ENCODE data around the gene TAGLN.

TAGLN gene

DNA sequence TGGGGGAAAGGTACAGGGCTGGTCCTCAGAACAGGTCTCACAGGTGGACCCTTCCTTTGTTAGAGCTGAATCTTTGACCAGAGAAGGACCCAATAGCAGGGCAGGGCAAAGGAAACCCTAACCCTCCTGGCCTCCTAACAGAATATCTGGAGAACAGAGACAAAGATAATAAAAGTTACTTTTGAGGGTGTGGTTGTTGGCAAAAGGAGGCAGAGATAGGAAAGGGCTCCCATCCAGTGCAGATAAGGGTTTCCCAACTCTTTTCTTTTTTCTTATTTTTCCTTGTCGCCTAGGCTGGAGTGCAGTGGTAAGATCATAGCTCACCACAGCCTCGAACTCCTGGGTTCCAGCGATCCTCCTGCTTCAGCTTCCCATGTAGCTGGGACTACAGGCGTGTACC, 20.8 kb downstream of the TAGLN start:
- H3K4me3 ChIP-seq (ENCODE audit: low read length in 2 of 2) = no peak overlapping the region
- WGBS, 2 donors (ENCODE audit: extremely low coverage in 2 of 2, insufficient read length in 2 of 2, insufficient replicate concordance in 1 of 2) = no CpG with 5 or more reads among the region's 4 CpGs
- no peak overlapping the region for H2BK12ac ChIP-seq (ENCODE audit: low read length)
- no peak overlapping the region for H2AFZ ChIP-seq (ENCODE audit: low read length)
- no peak overlapping the region for H3K4ac ChIP-seq (ENCODE audit: low read length)
- H4K91ac ChIP-seq (ENCODE audit: low read depth, low read length, poor library complexity) = no peak overlapping the region
- peaks cover 36 to 85% of the 10 kb centered on the region in 2 donors for H3K36me3 ChIP-seq (replicated peaks in 1 of 2; ENCODE audit: control insufficient read depth in 2 of 2, insufficient read depth in 2 of 2, low read length in 2 of 2)
- no peak overlapping the region for H4K8ac ChIP-seq (ENCODE audit: low read depth, low read length)
- H2AK5ac ChIP-seq (ENCODE audit: low read depth, low read length) = no peak overlapping the region
- no peak overlapping the region for H3K23ac ChIP-seq (ENCODE audit: low read depth, low read length, poor library complexity)
- H3K79me1 ChIP-seq (ENCODE audit: low read depth, low read length) = no peaks in the 10 kb centered on the region
- H3K4me2 ChIP-seq (ENCODE audit: insufficient read depth, low read length, poor library complexity, severe bottlenecking) = no peak overlapping the region
- no peaks in the 10 kb centered on the region for H3K27me3 ChIP-seq (ENCODE audit: control insufficient read depth in 3 of 3, insufficient read depth in 3 of 3, low read depth in 1 of 3, low read length in 3 of 3)
- H3K4me1 ChIP-seq (ENCODE audit: control insufficient read depth in 2 of 2, insufficient read depth in 1 of 2, low read depth in 1 of 2, low read length in 2 of 2) = peaks cover under 1 to 7% of the 10 kb centered on the region in 2 donors
- no peak overlapping the region for H3K27ac ChIP-seq (replicated peaks; ENCODE audit: low read length)
- no peak overlapping the region for H3K9ac ChIP-seq (ENCODE audit: low read depth, low read length, poor library complexity)
- no peak overlapping the region for H2BK120ac ChIP-seq (ENCODE audit: low read depth, low read length)
- H2BK5ac ChIP-seq (ENCODE audit: low read length) = no peak overlapping the region
- no peaks in the 10 kb centered on the region for H3K9me3 ChIP-seq (replicated peaks in 1 of 2; ENCODE audit: control insufficient read depth in 2 of 2, insufficient read depth in 1 of 2, low read depth in 1 of 2, low read length in 2 of 2)
- DNase-seq (ENCODE audit: low spot score) = no peak
- no peak overlapping the region for H3K18ac ChIP-seq (ENCODE audit: low read length)
- no peak overlapping the region for H2BK15ac ChIP-seq (ENCODE audit: low read length)
- no peak overlapping the region for H3K14ac ChIP-seq (ENCODE audit: low read length)

DNA sequence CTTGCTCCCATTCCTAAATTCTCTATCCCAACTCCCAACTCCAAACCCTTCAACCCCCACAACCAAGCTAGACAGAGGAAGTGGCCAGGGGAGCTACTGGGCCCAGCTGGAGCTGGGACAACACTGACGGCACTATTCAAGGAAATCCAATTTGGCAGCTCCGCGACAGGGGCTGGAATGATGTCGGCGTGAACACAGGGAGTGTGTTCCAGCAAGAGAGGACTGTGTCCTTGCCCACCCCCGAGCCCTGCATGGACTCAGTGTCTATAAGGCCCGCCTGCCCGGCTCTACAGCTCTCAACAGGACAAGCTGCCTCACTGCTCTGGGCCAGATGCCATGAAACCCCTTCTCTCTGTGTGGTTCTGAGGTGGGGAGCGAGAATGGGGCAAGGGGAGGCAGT, 21.4 kb downstream of the TAGLN start:
- H3K9ac ChIP-seq (ENCODE audit: low read depth, low read length, poor library complexity) = no peak overlapping the region
- DNase-seq (ENCODE audit: low spot score) = no peak

DNA sequence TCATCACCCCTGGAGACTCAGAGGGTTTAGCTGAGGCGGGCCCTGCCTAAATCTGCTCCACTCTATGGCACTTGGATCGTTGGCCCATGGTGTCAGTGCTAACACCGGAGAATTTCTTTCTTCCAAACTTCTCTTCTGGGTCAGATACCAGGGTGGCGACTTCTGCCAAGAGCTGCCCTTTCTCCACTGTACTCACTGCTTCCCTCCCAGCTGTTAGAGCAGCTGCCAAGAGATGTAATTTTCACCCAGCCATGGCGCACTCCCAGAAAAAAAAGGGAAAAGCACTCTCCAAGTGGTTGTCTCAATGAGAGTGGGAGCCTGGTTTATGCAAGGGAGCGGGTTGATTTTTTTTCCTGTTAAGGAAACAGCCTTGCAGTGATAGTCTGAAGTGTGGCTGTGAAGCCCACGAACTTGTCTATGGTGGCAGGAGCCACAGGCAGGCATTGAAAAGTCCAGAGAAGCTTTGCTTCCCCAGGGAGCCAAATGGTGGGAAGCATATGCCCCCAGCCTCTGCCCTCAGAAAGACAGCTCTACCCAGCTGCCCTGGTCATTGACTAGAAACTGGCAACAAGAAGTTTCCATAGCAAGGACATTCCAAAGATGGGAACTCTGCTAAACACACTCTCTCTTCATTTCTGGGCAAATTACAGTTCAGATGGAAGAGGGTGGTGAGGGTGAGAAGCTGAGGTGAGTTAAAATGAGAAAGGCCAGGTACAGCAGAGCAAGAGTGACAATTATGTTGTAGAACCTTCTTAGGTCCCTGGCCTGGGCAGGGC, 22.0 kb downstream of the TAGLN start:
- Histone ChIP-seq H2AK5ac (ENCODE audit: low read depth, low read length) (no peak overlapping the region), H2BK120ac (ENCODE audit: low read depth, low read length) (no peak overlapping the region), H2AFZ (ENCODE audit: low read length) (no peak overlapping the region), H3K79me1 (ENCODE audit: low read depth, low read length) (peaks cover 2% of the 10 kb centered on the region), H3K27me3 (ENCODE audit: control insufficient read depth in 3 of 3, insufficient read depth in 3 of 3, low read depth in 1 of 3, low read length in 3 of 3) (no peaks in the 10 kb centered on the region), H3K9ac (ENCODE audit: low read depth, low read length, poor library complexity) (no peak overlapping the region), H2BK5ac (ENCODE audit: low read length) (no peak overlapping the region), H3K23ac (ENCODE audit: low read depth, low read length, poor library complexity) (no peak overlapping the region), H4K8ac (ENCODE audit: low read depth, low read length) (no peak overlapping the region), H2BK15ac (ENCODE audit: low read length) (no peak overlapping the region), H3K14ac (ENCODE audit: low read length) (no peak overlapping the region), H3K4me3 (ENCODE audit: low read length in 2 of 2) (no peak overlapping the region), H3K36me3 (replicated peaks in 1 of 2; ENCODE audit: control insufficient read depth in 2 of 2, insufficient read depth in 2 of 2, low read length in 2 of 2) (peaks cover 40 to 88% of the 10 kb centered on the region in 2 donors), H2BK12ac (ENCODE audit: low read length) (no peak overlapping the region), H3K9me3 (replicated peaks in 1 of 2; ENCODE audit: control insufficient read depth in 2 of 2, insufficient read depth in 1 of 2, low read depth in 1 of 2, low read length in 2 of 2) (no peaks in the 10 kb centered on the region), H3K4me1 (ENCODE audit: control insufficient read depth in 2 of 2, insufficient read depth in 1 of 2, low read depth in 1 of 2, low read length in 2 of 2) (peaks cover 0 to 7% of the 10 kb centered on the region in 2 donors), H3K4me2 (ENCODE audit: insufficient read depth, low read length, poor library complexity, severe bottlenecking) (no peak overlapping the region), H3K27ac (replicated peaks; ENCODE audit: low read length) (no peak overlapping the region), H3K18ac (ENCODE audit: low read length) (no peak overlapping the region), H4K91ac (ENCODE audit: low read depth, low read length, poor library complexity) (no peak overlapping the region), H3K4ac (ENCODE audit: low read length) (no peak overlapping the region)
- no peak for DNase-seq (ENCODE audit: low spot score)
- WGBS, 2 donors (ENCODE audit: extremely low coverage in 2 of 2, insufficient read length in 2 of 2, insufficient replicate concordance in 1 of 2) = no CpG with 5 or more reads among the region's 7 CpGs

More for the DNA sequence above, 21.4 kb downstream of the TAGLN start:
- Histone ChIP-seq H3K9me3 (replicated peaks in 1 of 2; ENCODE audit: control insufficient read depth in 2 of 2, insufficient read depth in 1 of 2, low read depth in 1 of 2, low read length in 2 of 2) (no peaks in the 10 kb centered on the region), H3K14ac (ENCODE audit: low read length) (no peak overlapping the region), H2BK120ac (ENCODE audit: low read depth, low read length) (no peak overlapping the region), H2BK15ac (ENCODE audit: low read length) (no peak overlapping the region), H3K4me1 (ENCODE audit: control insufficient read depth in 2 of 2, insufficient read depth in 1 of 2, low read depth in 1 of 2, low read length in 2 of 2) (peaks cover 0 to 7% of the 10 kb centered on the region in 2 donors), H3K4me2 (ENCODE audit: insufficient read depth, low read length, poor library complexity, severe bottlenecking) (no peak overlapping the region), H3K79me1 (ENCODE audit: low read depth, low read length) (no peaks in the 10 kb centered on the region), H4K91ac (ENCODE audit: low read depth, low read length, poor library complexity) (no peak overlapping the region), H3K36me3 (replicated peaks in 1 of 2; ENCODE audit: control insufficient read depth in 2 of 2, insufficient read depth in 2 of 2, low read length in 2 of 2) (peaks cover 40 to 89% of the 10 kb centered on the region in 2 donors), H3K27ac (replicated peaks; ENCODE audit: low read length) (no peak overlapping the region), H2BK5ac (ENCODE audit: low read length) (no peak overlapping the region), H3K4me3 (ENCODE audit: low read length in 2 of 2) (no peak overlapping the region), H2BK12ac (ENCODE audit: low read length) (no peak overlapping the region), H3K23ac (ENCODE audit: low read depth, low read length, poor library complexity) (no peak overlapping the region), H4K8ac (ENCODE audit: low read depth, low read length) (no peak overlapping the region), H3K4ac (ENCODE audit: low read length) (no peak overlapping the region), H2AK5ac (ENCODE audit: low read depth, low read length) (no peak overlapping the region), H3K27me3 (ENCODE audit: control insufficient read depth in 3 of 3, insufficient read depth in 3 of 3, low read depth in 1 of 3, low read length in 3 of 3) (no peaks in the 10 kb centered on the region), H3K18ac (ENCODE audit: low read length) (no peak overlapping the region), H2AFZ (ENCODE audit: low read length) (no peak overlapping the region)
- no CpG with 5 or more reads among the region's 9 CpGs for WGBS, 2 donors (ENCODE audit: extremely low coverage in 2 of 2, insufficient read length in 2 of 2, insufficient replicate concordance in 1 of 2)

DNA sequence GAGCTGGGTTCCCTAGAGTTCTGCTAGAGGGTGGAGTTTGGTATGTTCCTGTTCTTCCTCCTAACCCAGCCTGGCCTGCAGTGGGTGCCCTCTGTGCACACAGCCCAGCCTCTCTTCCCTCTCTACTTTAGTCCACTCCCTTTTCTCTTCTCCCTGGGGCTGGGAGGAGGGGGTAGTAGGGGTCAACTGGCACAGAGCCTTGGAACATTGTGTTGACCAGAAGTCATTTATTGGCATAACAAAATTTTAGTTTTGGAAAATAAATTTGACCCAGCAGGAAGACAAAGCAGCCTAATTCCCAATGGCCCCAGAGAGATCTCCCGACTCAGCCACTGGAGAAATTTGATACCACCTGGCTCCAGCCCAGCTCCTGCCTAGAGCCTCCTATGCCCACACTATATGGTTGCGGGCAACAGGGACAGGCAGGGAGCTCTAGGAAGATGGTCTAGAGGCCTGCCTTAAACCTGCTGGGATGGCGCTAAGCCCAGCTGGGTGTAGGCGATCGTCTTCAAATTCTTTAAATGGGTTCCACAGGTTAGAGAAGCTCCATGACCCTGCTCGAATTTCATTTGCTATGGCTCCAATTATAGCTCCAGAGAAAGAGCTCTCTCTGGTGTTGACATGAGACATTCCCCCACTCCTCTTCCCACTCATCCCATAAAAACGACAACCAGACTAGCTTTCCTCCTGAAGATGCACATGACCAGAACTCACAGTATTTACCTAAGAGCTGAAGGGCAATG, 22.8 kb downstream of the TAGLN start:
- DNase-seq (ENCODE audit: low spot score) = no peak
- Histone ChIP-seq H3K14ac (ENCODE audit: low read length) (no peak overlapping the region), H4K91ac (ENCODE audit: low read depth, low read length, poor library complexity) (no peak overlapping the region), H2BK120ac (ENCODE audit: low read depth, low read length) (no peak overlapping the region), H2BK15ac (ENCODE audit: low read length) (no peak overlapping the region), H3K4me2 (ENCODE audit: insufficient read depth, low read length, poor library complexity, severe bottlenecking) (no peak overlapping the region), H3K4me3 (ENCODE audit: low read length in 2 of 2) (no peak overlapping the region), H3K23ac (ENCODE audit: low read depth, low read length, poor library complexity) (no peak overlapping the region), H2AFZ (ENCODE audit: low read length) (no peak overlapping the region), H3K4ac (ENCODE audit: low read length) (no peak overlapping the region), H3K9me3 (replicated peaks in 1 of 2; ENCODE audit: control insufficient read depth in 2 of 2, insufficient read depth in 1 of 2, low read depth in 1 of 2, low read length in 2 of 2) (no peaks in the 10 kb centered on the region), H2BK5ac (ENCODE audit: low read length) (no peak overlapping the region), H3K9ac (ENCODE audit: low read depth, low read length, poor library complexity) (no peak overlapping the region), H2AK5ac (ENCODE audit: low read depth, low read length) (no peak overlapping the region), H3K4me1 (ENCODE audit: control insufficient read depth in 2 of 2, insufficient read depth in 1 of 2, low read depth in 1 of 2, low read length in 2 of 2) (peaks cover 0 to 7% of the 10 kb centered on the region in 2 donors), H3K18ac (ENCODE audit: low read length) (no peak overlapping the region), H3K27me3 (ENCODE audit: control insufficient read depth in 3 of 3, insufficient read depth in 3 of 3, low read depth in 1 of 3, low read length in 3 of 3) (no peaks in the 10 kb centered on the region), H3K36me3 (replicated peaks in 1 of 2; ENCODE audit: control insufficient read depth in 2 of 2, insufficient read depth in 2 of 2, low read length in 2 of 2) (peaks cover 39 to 87% of the 10 kb centered on the region in 2 donors), H3K79me1 (ENCODE audit: low read depth, low read length) (peaks cover 2% of the 10 kb centered on the region), H2BK12ac (ENCODE audit: low read length) (no peak overlapping the region), H3K27ac (replicated peaks; ENCODE audit: low read length) (no peak overlapping the region), H4K8ac (ENCODE audit: low read depth, low read length) (no peak overlapping the region)
- WGBS, 2 donors (ENCODE audit: extremely low coverage in 2 of 2, insufficient read length in 2 of 2, insufficient replicate concordance in 1 of 2) = no CpG with 5 or more reads among the region's 7 CpGs

Measured in neuronal stem cell (in vitro differentiated cells).